ENCODE data around the gene NPAS3. TPM values are rescaled to one million over a fixed set of nuclear protein-coding genes. Genes with fewer than 3 reads are reported as not detected.

NPAS3 gene
- total and polyA plus RNA-seq, 2 of the 13 experiments (the other 11 are each of a cell fraction or from before 2014, with no cell fraction given) = not detected

DNA sequence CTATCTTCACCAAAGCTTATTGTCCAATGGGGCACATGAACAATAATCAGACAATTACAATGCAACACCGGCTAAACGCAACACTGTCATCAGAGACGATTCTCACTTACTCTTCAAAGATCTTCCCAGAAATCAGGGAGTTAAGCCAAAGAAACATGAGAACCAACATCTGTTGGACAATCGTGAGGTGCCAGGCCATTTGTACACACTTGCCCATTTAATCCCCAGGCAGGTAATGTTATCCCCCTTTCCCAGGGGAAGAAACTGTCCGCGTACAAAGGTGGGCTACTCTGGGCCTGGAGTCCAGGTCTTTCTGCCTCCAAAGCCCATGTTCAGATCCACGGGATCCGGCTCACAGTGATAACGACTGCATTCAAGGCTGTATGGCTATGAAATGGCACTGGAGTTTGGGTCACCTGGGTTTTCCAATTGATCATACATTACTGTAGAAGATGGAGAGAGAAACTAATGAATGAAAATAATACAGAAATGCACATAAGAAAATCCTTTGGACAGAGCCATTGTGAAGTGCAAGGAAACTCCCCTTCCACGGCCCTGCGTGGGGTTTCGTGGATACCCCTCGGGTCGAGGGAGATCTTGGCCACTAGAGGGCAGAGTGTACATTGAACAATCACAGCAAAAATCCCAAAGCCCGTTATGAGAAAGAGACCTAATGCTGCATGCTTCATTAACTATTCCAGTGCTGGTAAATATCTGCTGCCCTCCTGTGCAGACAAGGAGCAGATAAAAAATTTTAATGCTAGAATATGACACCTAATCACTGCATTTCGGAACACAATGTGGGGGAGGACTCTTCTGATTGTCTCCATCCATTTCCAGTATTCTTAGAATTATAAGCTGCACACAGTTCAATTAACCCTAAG lies 900.8 kb downstream of the NPAS3 start (continued):
- TF ChIP-seq HNRNPK (IDR thresholded peaks at IDR 0.05; ENCODE audit: low read depth, low read length, poor library complexity, severe bottlenecking) (no peak), PHF8 (CRISPR knock-in tag; IDR thresholded peaks at IDR 0.05) (no peak), ZNF850 (CRISPR knock-in tag; conservative IDR thresholded peaks at IDR 0.05) (no peak), HOXA5 (CRISPR knock-in tag; IDR thresholded peaks at IDR 0.05) (no peak), ZNF205 (CRISPR knock-in tag; IDR thresholded peaks at IDR 0.05) (no peak), ZNF577 (CRISPR knock-in tag; IDR thresholded peaks at IDR 0.05; ENCODE audit: borderline replicate concordance, low read depth) (no peak), ZNF430 (CRISPR knock-in tag; IDR thresholded peaks at IDR 0.05) (no peak), RBFOX2 (IDR thresholded peaks at IDR 0.05; ENCODE audit: low read depth, low read length) (no peak), DNMT1 (CRISPR knock-in tag; IDR thresholded peaks at IDR 0.05) (no peak), ZFP90 (CRISPR knock-in tag; IDR thresholded peaks at IDR 0.05; ENCODE audit: borderline replicate concordance) (no peak), ATF1 (CRISPR knock-in tag; IDR thresholded peaks at IDR 0.05) (no peak), POLR2AphosphoS5 (IDR thresholded peaks at IDR 0.05; ENCODE audit: low read depth, low read length) (no peak), ZFY (CRISPR knock-in tag; IDR thresholded peaks at IDR 0.05) (no peak), NRL (CRISPR knock-in tag; IDR thresholded peaks at IDR 0.05; ENCODE audit: borderline replicate concordance) (no peak), ZNF3 (CRISPR knock-in tag; IDR thresholded peaks at IDR 0.05) (no peak), ZNF292 (CRISPR knock-in tag; IDR thresholded peaks at IDR 0.05; ENCODE audit: borderline replicate concordance, low read depth) (no peak), KDM2A (CRISPR knock-in tag; IDR thresholded peaks at IDR 0.05; ENCODE audit: borderline replicate concordance, low read depth) (peak; percentile 82; the same call in 1 of the 2 replicates)
- TF ChIP-seq, protein P1, sequence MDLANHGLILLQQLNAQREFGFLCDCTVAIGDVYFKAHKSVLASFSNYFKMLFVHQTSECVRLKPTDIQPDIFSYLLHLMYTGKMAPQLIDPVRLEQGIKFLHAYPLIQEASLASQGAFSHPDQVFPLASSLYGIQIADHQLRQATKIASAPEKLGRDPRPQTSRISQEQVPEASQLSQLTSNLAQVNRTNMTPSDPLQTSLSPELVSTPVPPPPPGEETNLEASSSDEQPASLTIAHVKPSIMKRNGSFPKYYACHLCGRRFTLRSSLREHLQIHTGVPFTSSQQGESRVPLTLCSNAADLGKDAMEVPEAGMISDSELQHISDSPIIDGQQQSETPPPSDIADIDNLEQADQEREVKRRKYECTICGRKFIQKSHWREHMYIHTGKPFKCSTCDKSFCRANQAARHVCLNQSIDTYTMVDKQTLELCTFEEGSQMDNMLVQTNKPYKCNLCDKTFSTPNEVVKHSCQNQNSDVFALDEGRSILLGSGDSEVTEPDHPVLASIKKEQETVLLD (CRISPR knock-in tag; IDR thresholded peaks at IDR 0.05; ENCODE audit: low read depth) = no peak
- TF ChIP-seq, protein P2, sequence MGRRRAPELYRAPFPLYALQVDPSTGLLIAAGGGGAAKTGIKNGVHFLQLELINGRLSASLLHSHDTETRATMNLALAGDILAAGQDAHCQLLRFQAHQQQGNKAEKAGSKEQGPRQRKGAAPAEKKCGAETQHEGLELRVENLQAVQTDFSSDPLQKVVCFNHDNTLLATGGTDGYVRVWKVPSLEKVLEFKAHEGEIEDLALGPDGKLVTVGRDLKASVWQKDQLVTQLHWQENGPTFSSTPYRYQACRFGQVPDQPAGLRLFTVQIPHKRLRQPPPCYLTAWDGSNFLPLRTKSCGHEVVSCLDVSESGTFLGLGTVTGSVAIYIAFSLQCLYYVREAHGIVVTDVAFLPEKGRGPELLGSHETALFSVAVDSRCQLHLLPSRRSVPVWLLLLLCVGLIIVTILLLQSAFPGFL (CRISPR knock-in tag; IDR thresholded peaks at IDR 0.05) = no peak
- TF ChIP-seq, protein P3, sequence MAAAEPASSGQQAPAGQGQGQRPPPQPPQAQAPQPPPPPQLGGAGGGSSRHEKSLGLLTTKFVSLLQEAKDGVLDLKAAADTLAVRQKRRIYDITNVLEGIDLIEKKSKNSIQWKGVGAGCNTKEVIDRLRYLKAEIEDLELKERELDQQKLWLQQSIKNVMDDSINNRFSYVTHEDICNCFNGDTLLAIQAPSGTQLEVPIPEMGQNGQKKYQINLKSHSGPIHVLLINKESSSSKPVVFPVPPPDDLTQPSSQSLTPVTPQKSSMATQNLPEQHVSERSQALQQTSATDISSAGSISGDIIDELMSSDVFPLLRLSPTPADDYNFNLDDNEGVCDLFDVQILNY (CRISPR knock-in tag; conservative IDR thresholded peaks at IDR 0.05) = no peak
- TF ChIP-seq, protein P4, sequence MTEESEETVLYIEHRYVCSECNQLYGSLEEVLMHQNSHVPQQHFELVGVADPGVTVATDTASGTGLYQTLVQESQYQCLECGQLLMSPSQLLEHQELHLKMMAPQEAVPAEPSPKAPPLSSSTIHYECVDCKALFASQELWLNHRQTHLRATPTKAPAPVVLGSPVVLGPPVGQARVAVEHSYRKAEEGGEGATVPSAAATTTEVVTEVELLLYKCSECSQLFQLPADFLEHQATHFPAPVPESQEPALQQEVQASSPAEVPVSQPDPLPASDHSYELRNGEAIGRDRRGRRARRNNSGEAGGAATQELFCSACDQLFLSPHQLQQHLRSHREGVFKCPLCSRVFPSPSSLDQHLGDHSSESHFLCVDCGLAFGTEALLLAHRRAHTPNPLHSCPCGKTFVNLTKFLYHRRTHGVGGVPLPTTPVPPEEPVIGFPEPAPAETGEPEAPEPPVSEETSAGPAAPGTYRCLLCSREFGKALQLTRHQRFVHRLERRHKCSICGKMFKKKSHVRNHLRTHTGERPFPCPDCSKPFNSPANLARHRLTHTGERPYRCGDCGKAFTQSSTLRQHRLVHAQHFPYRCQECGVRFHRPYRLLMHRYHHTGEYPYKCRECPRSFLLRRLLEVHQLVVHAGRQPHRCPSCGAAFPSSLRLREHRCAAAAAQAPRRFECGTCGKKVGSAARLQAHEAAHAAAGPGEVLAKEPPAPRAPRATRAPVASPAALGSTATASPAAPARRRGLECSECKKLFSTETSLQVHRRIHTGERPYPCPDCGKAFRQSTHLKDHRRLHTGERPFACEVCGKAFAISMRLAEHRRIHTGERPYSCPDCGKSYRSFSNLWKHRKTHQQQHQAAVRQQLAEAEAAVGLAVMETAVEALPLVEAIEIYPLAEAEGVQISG (CRISPR knock-in tag; IDR thresholded peaks at IDR 0.05) = 0 out of 2 replicates have a peak, but pooled peaks have one; percentile 31
- TF ChIP-seq, protein P5, sequence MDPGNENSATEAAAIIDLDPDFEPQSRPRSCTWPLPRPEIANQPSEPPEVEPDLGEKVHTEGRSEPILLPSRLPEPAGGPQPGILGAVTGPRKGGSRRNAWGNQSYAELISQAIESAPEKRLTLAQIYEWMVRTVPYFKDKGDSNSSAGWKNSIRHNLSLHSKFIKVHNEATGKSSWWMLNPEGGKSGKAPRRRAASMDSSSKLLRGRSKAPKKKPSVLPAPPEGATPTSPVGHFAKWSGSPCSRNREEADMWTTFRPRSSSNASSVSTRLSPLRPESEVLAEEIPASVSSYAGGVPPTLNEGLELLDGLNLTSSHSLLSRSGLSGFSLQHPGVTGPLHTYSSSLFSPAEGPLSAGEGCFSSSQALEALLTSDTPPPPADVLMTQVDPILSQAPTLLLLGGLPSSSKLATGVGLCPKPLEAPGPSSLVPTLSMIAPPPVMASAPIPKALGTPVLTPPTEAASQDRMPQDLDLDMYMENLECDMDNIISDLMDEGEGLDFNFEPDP (CRISPR knock-in tag; conservative IDR thresholded peaks at IDR 0.05) = 0 out of 2 replicates have a peak, but pooled peaks have one; percentile 87

Data from HepG2 (cell line).